Right lung (tissue), 5 donors: ENCODE data around the gene KCNIP3. TPM values are rescaled to one million over a fixed set of nuclear protein-coding genes. Genes with fewer than 3 reads are reported as not detected.

Experiments
- DNase-seq, 2 donors: peaks; one replicate each; pipeline ENCODE4 v3.0.0-alpha.2; 2013
- polyA plus RNA-seq, 5 donors: library from polyadenylated mRNA; unstranded; fragments of 120-200 nt; gene quantifications; one replicate each; pipeline versions ENCODE4 v1.2.1 to v1.2.3, GENCODE V29; 2013; ENCODE audit warnings: inconsistent platforms in 1 of 5, low replicate concordance in 1 of 5; ENCODE audit not compliant: insufficient read length in 5 of 5, insufficient read depth in 1 of 5

The KCNIP3 gene
- polyA plus RNA-seq, 5 donors: 6.2 to 10.0 (median 7.4) TPM

DNA sequence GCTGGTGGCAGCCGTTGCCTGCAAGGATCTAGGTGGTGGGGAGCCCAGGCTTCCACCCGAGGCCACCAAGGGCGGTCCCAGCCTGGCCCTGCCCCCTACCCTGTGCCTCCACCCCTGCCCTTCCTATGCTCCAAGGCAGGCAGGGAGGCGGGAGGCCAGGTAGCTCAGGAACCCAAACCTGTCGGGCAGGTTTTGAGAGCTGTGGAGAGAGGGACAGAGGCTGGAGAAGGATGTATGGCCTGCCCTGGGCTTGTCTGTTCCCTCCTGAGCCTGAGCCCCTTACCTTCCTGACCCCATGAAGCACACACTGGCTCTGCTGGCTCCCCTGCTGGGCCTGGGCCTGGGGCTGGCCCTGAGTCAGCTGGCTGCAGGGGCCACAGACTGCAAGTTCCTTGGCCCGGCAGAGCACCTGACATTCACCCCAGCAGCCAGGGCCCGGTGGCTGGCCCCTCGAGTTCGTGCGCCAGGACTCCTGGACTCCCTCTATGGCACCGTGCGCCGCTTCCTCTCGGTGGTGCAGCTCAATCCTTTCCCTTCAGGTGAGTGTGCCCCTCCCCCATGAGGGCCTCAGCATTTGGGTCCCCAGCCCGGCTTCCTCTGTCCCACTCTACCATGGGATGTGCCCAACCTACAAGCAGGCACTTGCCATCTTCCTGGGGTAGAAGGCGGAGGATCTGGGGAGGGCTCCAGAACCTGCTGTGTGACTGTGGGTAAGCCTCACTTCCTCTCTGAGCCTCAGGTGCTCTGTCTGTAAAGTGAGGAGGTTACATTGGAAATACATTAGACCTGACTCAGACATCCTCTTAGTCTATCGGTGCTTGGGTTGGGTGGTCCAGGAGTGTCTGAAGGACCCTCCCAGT is 22.6 kb upstream of the KCNIP3 start, which contains the start of gene PROM2:
Gene PROM2 (plus strand): TSS at position 159 of the 860 bp plus-strand sequence. CDS start 137 bp downstream, at position 296.
- peak; percentile 61 to 73 for DNase-seq

GRCh38 chr2:95275151-95275515 is 22.0 kb upstream of the KCNIP3 start:
- DNase-seq: no peak

DNA sequence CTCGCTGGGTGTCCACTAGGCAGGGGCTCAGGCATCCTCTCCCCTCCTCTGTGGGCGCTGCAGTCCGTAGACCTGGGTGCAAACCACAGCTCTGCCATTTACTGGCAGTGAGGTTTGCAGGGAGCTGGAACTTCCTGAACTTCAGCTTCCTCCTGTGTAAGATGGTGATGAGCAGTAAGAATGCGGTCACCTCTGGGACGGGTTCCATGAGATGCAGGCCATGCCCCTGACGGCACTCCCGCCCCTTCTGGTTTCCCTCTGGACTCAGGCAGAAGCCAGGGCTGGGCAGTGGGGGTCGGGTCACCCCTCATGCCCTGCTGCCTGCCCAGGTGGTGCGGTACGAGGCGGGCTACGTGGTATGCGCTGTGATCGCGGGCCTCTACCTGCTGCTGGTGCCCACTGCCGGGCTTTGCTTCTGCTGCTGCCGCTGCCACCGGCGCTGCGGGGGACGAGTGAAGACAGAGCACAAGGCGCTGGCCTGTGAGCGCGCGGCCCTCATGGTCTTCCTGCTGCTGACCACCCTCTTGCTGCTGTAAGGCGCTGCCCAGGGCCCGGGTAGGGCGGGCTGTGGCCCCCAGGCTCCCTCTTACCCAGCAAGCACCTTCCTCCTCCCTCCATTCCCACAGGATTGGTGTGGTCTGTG is 21.4 kb upstream of the KCNIP3 start:
- DNase-seq: no peak

- DNase-seq: no peak
Observed at GRCh38 chr2:95276244-95276887, 20.8 kb upstream of the KCNIP3 start.

DNA sequence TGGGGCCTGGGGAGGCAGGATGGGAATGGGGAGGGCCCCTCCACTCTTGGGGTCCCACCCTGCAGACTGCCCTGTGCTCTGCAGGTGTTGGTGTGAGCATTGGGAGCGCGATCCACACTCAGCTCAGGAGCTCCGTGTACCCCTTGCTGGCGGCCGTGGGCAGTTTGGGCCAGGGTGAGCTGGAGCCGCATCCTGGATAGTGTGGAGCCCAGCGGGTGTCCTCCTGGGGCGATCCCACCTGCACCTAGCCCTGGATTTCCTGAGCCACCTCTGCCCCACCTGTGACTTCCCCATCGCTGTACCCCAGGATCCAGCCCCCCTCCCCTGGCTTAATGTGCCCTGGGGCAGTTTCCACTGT is 20.3 kb upstream of the KCNIP3 start:
- no peak for DNase-seq

GRCh38 chr2:95277246-95277906 is 19.8 kb upstream of the KCNIP3 start:
- DNase-seq: no peak

DNA sequence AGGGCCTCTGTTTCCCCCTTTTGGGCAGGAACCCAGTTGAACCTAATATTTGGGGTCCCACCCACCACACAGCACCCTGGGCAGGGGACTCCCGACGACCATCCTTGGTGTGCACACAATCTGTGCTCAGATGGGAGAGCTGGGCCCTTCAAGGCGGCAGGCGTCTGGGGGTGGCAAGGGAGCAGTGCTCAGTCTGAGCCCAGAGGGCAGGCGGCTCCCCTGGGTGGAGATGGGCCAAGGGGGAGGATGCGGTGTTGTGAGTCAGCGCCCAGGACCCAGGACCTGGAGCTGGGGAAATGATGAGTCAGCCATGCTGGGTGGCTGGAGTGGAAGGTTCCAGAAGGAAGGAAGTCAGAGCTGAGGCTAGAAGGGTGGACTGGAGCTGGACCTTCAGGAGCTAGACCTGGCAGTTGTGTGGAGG is 19.1 kb upstream of the KCNIP3 start:
- DNase-seq: no peak

DNA sequence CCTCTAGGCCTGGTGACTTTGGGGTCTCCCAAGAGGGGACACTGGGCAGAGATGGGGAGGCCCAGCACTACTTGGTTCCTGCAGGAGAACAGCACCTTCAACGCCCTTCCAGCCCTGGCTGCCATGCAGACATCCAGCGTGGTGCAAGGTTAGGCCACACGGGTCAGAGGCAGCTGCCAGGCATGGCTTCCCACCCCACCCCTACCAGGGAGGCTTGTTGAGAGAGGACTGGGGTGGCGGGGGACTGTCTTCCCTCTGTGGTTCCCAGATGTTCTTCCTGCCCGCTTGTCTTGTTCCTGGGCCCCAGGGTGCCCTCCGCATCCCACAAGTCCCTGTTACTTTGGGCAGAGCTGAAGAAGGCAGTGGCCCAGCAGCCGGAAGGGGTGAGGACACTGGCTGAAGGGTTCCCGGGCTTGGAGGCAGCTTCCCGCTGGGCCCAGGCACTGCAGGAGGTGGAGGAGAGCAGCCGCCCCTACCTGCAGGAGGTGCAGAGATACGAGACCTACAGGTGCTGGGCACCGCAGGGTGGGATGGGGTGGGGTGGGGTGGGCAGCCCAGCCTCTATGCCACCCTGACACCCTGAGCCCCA is 18.4 kb upstream of the KCNIP3 start:
- DNase-seq: no peak

GRCh38 chr2:95279435-95280035 is 17.6 kb upstream of the KCNIP3 start:
- DNase-seq: no peak

- DNase-seq: no peak
Observed at GRCh38 chr2:95281071-95281470, 16.1 kb upstream of the KCNIP3 start.

GRCh38 chr2:95281786-95282185 is 15.4 kb upstream of the KCNIP3 start:
- DNase-seq: no peak

DNA sequence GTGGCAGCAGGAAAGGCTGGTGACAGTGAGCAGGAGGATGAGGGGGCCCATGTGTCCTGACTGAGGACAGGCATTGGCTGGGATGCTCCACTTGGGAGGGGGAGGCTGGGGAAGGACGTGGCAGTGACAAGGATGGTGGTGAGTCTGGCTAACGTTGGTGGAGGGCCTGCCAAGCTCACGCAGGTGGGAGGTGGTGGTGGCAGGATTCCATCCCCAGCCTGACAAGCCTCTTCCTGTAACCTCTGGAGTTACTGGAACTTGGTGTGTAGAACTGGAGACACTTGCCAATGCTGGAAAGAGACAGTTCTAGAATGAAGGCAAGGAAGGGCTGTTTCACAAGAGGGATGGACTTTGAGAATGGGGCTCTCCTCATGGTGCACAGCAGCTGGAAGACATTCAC is 14.7 kb upstream of the KCNIP3 start:
- no peak for DNase-seq

DNA sequence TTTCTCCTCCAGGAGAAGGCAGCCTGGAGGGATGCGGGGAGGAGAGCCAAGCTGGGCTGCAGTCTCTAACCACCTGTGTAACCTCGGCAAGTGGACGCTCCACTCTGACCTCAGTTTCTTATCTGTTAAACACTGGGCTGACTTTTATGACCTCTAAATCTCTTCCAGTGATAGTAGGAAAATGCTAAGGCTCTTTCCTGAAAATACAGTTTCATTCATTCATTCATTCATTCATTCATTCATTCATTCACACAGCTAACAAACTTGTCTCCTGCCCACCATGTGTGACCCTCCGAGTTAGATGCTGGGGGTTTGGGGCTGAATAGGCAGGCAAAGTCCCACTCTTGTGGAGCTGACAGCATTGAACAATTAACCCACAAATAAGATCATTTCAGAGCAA is 13.6 kb upstream of the KCNIP3 start:
- DNase-seq: no peak

- no peak for DNase-seq
Observed at GRCh38 chr2:95284886-95285541, 12.1 kb upstream of the KCNIP3 start.

- no peak for DNase-seq
Observed at GRCh38 chr2:95285542-95285932, 11.6 kb upstream of the KCNIP3 start.

- DNase-seq: no peak
Observed at GRCh38 chr2:95287336-95287735, 9.8 kb upstream of the KCNIP3 start.

DNA sequence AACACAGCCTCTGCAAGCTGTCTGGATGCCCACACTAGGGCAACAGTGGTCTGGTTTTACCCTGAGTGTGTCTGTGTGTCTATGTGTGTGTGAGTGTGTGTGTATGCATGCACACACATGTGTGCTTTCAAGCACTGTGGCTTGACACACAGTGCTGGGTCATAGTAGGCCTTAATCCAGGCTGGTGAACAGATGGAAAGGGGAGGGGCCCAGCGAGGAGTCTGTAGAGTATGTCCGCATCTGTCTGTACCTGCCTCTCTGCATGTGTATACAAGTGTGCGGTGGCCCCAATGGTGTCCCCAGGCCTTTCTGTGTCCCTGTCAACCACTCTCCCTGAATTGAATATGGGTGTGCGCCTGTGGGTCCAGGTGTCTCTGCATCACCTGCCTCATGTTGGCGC is 9.3 kb upstream of the KCNIP3 start:
- no peak for DNase-seq

- DNase-seq: no peak
Observed at GRCh38 chr2:95289253-95289652, 7.9 kb upstream of the KCNIP3 start.

DNA sequence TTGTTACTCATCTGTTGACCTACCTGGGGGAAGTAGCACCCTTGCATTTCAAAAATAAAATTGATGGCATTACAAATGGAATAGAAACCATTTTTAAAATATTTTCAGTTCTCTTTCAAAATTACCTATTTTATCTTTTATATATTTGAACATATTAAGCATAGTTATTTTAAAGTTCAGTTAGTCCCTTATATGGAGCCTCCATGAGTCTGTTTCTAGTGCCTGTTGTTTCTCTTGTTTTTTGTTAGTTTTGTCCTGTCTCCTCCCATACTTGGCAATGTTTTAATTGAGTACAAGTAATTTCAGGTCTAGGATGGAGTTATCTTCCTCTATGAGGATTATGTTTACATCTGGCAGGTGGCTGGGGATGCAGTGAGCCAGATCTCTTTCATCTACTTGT is 5.9 kb upstream of the KCNIP3 start:
- no peak for DNase-seq

GRCh38 chr2:95292623-95293260 is 4.4 kb upstream of the KCNIP3 start:
- no peak for DNase-seq
